HepG2 (cell line): ENCODE measurements around the gene MIPEP. TPM values are rescaled to one million over a fixed set of nuclear protein-coding genes. Genes with fewer than 3 reads are reported as not detected.

Source experiments
- ATAC-seq: fragments of 200-7000 bp; cut with Tn5 transposase; 3 replicates; pipeline ENCODE4 v1.9.1; 2020; ENCODE audit warnings: mild to moderate bottlenecking, moderate library complexity
- BruUV-seq: library from RNA; stranded (reverse); fragments of 400-500 nt; replicated peaks from 2 replicates; lab custom pipeline; 2021; lab: Mats Ljungman, UMichigan
- CTCF ChIA-PET: fragments of 300-600 bp; formaldehyde crosslinking; extraction: SDS; loops from one replicate; lab custom pipeline; 2021; ENCODE audit warnings: low total read pairs, inconsistent platforms, low intra/inter-chr PET ratio; lab: Yijun Ruan, JAX
- POLR2A ChIA-PET: fragments of 350-600 bp; sonication (Branson Sonifier 250); formaldehyde crosslinking; loops from one replicate; lab custom pipeline; 2020; ENCODE audit warnings: antibody characterized with exemption, inconsistent platforms; lab: Yijun Ruan, JAX
- DNase-seq: peaks from one replicate; pipeline ENCODE4 v3.0.0-alpha.2; 2015; ENCODE audit warnings: low spot score
- FAIRE-seq: peaks from 3 replicates; lab custom pipeline; 2011; peaks lifted over from hg19 to GRCh38; lab: Jason Lieb, UNC
- H2AFZ ChIP-seq: one replicate; pipeline ENCODE4 v1.6.1; 2011; ENCODE audit warnings: low read length, inconsistent platforms
- H3K27ac ChIP-seq: fragments of 300-600 bp; 3 replicates; pipeline ENCODE4 v1.8.0; 2011; ENCODE audit warnings: mixed run types, mild to moderate bottlenecking, mixed read lengths, low read length, inconsistent platforms; ENCODE audit not compliant: insufficient read depth; ENCODE audit errors: extremely low read length
- H3K27me3 ChIP-seq, 2 experiments: fragments of 200-600 bp in 1 of 2; 2 replicates in 1 of 2; 3 replicates in 1 of 2; pipeline versions ENCODE4 v1.6.0 to v1.8.0; 2011; ENCODE audit warnings: low read length in 2 of 2, mild to moderate bottlenecking in 2 of 2, moderate library complexity in 2 of 2, inconsistent platforms in 1 of 2; ENCODE audit not compliant: insufficient read depth in 2 of 2, control insufficient read depth in 1 of 2
- H3K36me3 ChIP-seq, 2 experiments: fragments of 200-600 bp in 1 of 2; replicated peaks in 1 of 2; 2 replicates in 1 of 2; 3 replicates in 1 of 2; pipeline versions ENCODE4 v1.5.1 to v1.8.0; 2011; ENCODE audit warnings: low read length in 2 of 2, inconsistent platforms in 1 of 2; ENCODE audit not compliant: insufficient read depth in 2 of 2, control insufficient read depth in 1 of 2
- H3K4me1 ChIP-seq: 2 replicates; pipeline ENCODE4 v1.5.1; 2012; ENCODE audit warnings: low read length, inconsistent platforms; ENCODE audit not compliant: insufficient read depth
- H3K4me2 ChIP-seq: 2 replicates; pipeline ENCODE4 v1.6.0; 2011; ENCODE audit warnings: low read depth, low read length, inconsistent platforms
- H3K4me3 ChIP-seq, 3 experiments: fragments of 200-600 bp in 1 of 3; sonication (generic), shearing (Covaris generic) in 1 of 3; replicated peaks in 1 of 3; 2 replicates each; pipeline ENCODE4 v1.5.1; 2011 to 2016; ENCODE audit warnings: low read length in 3 of 3, inconsistent platforms in 2 of 3, low read depth in 2 of 3, mild to moderate bottlenecking in 2 of 3, control low read depth in 1 of 3, mixed read lengths in 1 of 3; ENCODE audit not compliant: insufficient read depth in 1 of 3
- H3K79me2 ChIP-seq: one replicate; pipeline ENCODE4 v1.6.1; 2011; ENCODE audit warnings: low read length, inconsistent platforms; ENCODE audit not compliant: insufficient read depth
- H3K9ac ChIP-seq: 2 replicates; pipeline ENCODE4 v1.6.0; 2011; ENCODE audit warnings: mild to moderate bottlenecking, low read depth, low read length, inconsistent platforms; ENCODE audit not compliant: insufficient read depth
- H3K9me3 ChIP-seq: 2 replicates; pipeline ENCODE4 v1.5.1; 2012; ENCODE audit warnings: mild to moderate bottlenecking, low read length
- H4K20me1 ChIP-seq: 2 replicates; pipeline ENCODE4 v1.6.0; 2011; ENCODE audit warnings: inconsistent platforms, mild to moderate bottlenecking, low read length, moderate library complexity; ENCODE audit not compliant: insufficient read depth
- HOMEZ ChIP-seq: IDR thresholded peaks from 2 replicates; pipeline ENCODE4 v1.6.1; 2016; ENCODE audit warnings: low read depth
- SOX13 ChIP-seq, 3 experiments: fragments of 450-650 bp in 1 of 3; sonication (generic) in 1 of 3; formaldehyde crosslinking in 1 of 3; IDR thresholded peaks in 2 of 3; conservative IDR thresholded peaks in 1 of 3; 2 replicates each; pipeline versions ENCODE4 v1.5.0 to v1.6.1; 2016 to 2020; ENCODE audit warnings: antibody characterized with exemption in 1 of 3, mild to moderate bottlenecking in 1 of 3, missing compliant biosample characterization in 1 of 3, missing genetic modification reagents in 1 of 3, moderate library complexity in 1 of 3
- ZBTB33 ChIP-seq: sonication (generic); formaldehyde crosslinking; IDR thresholded peaks from 2 replicates; pipeline ENCODE4 v1.4.0; 2020; ENCODE audit warnings: missing genetic modification reagents
- ZNF263 ChIP-seq: sonication (generic); formaldehyde crosslinking; IDR thresholded peaks from 2 replicates; pipeline ENCODE4 v1.4.0; 2020; ENCODE audit warnings: missing genetic modification reagents
- ZNF383 ChIP-seq: sonication (generic); formaldehyde crosslinking; IDR thresholded peaks from 2 replicates; pipeline ENCODE4 v1.4.0; 2020; ENCODE audit warnings: missing genetic modification reagents, mild to moderate bottlenecking, borderline replicate concordance
- ZNF687 ChIP-seq: sonication (generic); formaldehyde crosslinking; IDR thresholded peaks from 2 replicates; pipeline ENCODE4 v1.5.1; 2020; ENCODE audit warnings: mild to moderate bottlenecking, missing genetic modification reagents, moderate library complexity
- ZSCAN20 ChIP-seq: sonication (generic); formaldehyde crosslinking; IDR thresholded peaks from 2 replicates; pipeline ENCODE4 v1.4.0; 2020; ENCODE audit warnings: missing genetic modification reagents, mild to moderate bottlenecking, borderline replicate concordance
- WGBS: methylation state at CpG from one replicate; pipeline ENCODE4 v1.1.6; 2017; ENCODE audit warnings: low lambda C conversion rate; 5-methylcytosine and 5-hydroxymethylcytosine counted together
- in situ Hi-C: cut with HindIII; loops from 2 replicates; pipeline ENCODE4 v1.10.0; 2017; ENCODE audit warnings: low pct_unique_long_range_greater_than_20kb; ENCODE audit not compliant: extremely low pct_ligation_motif_present
- intact Hi-C: fragments of 100-400 bp; cut with micrococcal nuclease; formaldehyde crosslinking; loops from one replicate; pipeline ENCODE4 v1.10.0; 2022; ENCODE audit not compliant: unreplicated experiment
- polyA plus RNA-seq, 8 experiments: library from polyadenylated mRNA; depleted of rRNA in 3 of 8; stranded (reverse) in 7 of 8; unstranded in 1 of 8; fragments of >200 nt; fragmentation: Illumina TruSeq in 4 of 8; extraction: Trizol in 4 of 8; gene quantifications; 2 replicates each; pipeline versions ENCODE4 v1.2.1 to v1.2.3, GENCODE V29; 2011 to 2016; ENCODE audit warnings: low read depth in 4 of 8, missing spikeins in 1 of 8, mixed read lengths in 1 of 8; ENCODE audit not compliant: insufficient read depth in 1 of 8
- total RNA-seq, 5 experiments: library from RNA; depleted of rRNA; stranded (reverse); fragments of >200 nt; fragmentation: Illumina TruSeq; extraction: Trizol; gene quantifications; 2 replicates each; pipeline ENCODE4 v1.2.3, GENCODE V29; 2016; ENCODE audit warnings: low read depth in 1 of 5

Gene MIPEP
- total and polyA plus RNA-seq, 2 of the 13 experiments (the other 11 are each of a cell fraction or from before 2014, with no cell fraction given) = 9.3 to 24.1 TPM

- FAIRE-seq (peak; percentile 18), ATAC-seq (no peak)
- no peak overlapping the region for H3K27ac ChIP-seq
Observed at GRCh38 chr13:23754506-23754905, 134.7 kb downstream of the MIPEP start.

GRCh38 chr13:23753458-23753857 lies 135.7 kb downstream of the MIPEP start:
- H3K4me2 ChIP-seq = 0 out of 2 replicates have a peak overlapping the region, but pooled peaks have one; percentile 19
- in situ Hi-C loops = no loop called here
- DNase-seq (peak; percentile 90), FAIRE-seq (peak; percentile 57), ATAC-seq (peak; percentile 98)
- H3K79me2 ChIP-seq = no peaks in the 10 kb centered on the region
- H3K36me3 ChIP-seq = no peaks in the 10 kb centered on the region
- no peak overlapping the region for H3K4me3 ChIP-seq
- H3K27me3 ChIP-seq = no peaks in the 10 kb centered on the region
- CTCF ChIA-PET = no interaction called here
- H2AFZ ChIP-seq = no peak overlapping the region
- intact Hi-C loops = no loop called here
- WGBS = 11% methylated on average over 1 of the region's 1 CpG
- no peaks in the 10 kb centered on the region for H4K20me1 ChIP-seq
- no peaks in the 10 kb centered on the region for H3K9me3 ChIP-seq
- POLR2A ChIA-PET = no interaction called here
- no TSS peak for BruUV-seq
- H3K9ac ChIP-seq = 0 out of 2 replicates have a peak overlapping the region, but pooled peaks have one; percentile 34
- H3K4me1 ChIP-seq = peaks cover 47% of the 10 kb centered on the region
- peak overlapping the region; percentile 48 for H3K27ac ChIP-seq
- TF ChIP-seq HOMEZ = 0 out of 2 replicates have a peak, but pooled peaks have one; percentile 42
- TF ChIP-seq SOX13 (IDR thresholded peaks at IDR 0.05) = no peak
- peak in 1 of 2 experiments; percentile 41; a peak in 1 of 4 replicates for TF ChIP-seq SOX13 (CRISPR knock-in tag; conservative IDR thresholded peaks at IDR 0.05 in 1 of 2, IDR thresholded peaks at IDR 0.05 in 1 of 2)
- TF ChIP-seq ZSCAN20 (CRISPR knock-in tag) = no peak
- TF ChIP-seq ZNF263 (CRISPR knock-in tag) = peak; percentile 58; the same call in 1 of the 2 replicates
- TF ChIP-seq ZNF687 (CRISPR knock-in tag) = no peak

More at GRCh38 chr13:23754506-23754905, 134.7 kb downstream of the MIPEP start:
- Histone ChIP-seq H4K20me1 (no peaks in the 10 kb centered on the region), H3K9me3 (no peaks in the 10 kb centered on the region), H3K79me2 (no peaks in the 10 kb centered on the region), H2AFZ (no peak overlapping the region), H3K4me3 (no peak overlapping the region), H3K4me2 (no peak overlapping the region), H3K4me1 (peaks cover 47% of the 10 kb centered on the region), H3K27me3 (no peaks in the 10 kb centered on the region), H3K9ac (no peak overlapping the region), H3K36me3 (no peaks in the 10 kb centered on the region)
- ChIA-PET CTCF (no interaction called here), POLR2A (no interaction called here)
- TF ChIP-seq ZNF383 (CRISPR knock-in tag) = no peak
- TF ChIP-seq ZBTB33 (CRISPR knock-in tag) = peak; percentile 30; the same call in 1 of the 2 replicates
- peak; percentile 20 for DNase-seq
- WGBS = 87% methylated on average over 6 of the region's 6 CpGs
- intact Hi-C loops = no loop called here
- in situ Hi-C loops = no loop called here
- no TSS peak for BruUV-seq
